Psoas muscle (tissue), 8 donors: ENCODE measurements around the gene LRBA. TPM values are rescaled to one million over a fixed set of nuclear protein-coding genes. Genes with fewer than 3 reads are reported as not detected.

ENCODE experiments used
- ATAC-seq, 4 donors: fragments of 200-7000 bp; cut with Tn5 transposase; one replicate each; pipeline ENCODE4 v1.9.1; 2020; ENCODE audit warnings: moderate library complexity in 3 of 4, mild to moderate bottlenecking in 2 of 4
- DNase-seq, 2 donors: peaks; one replicate each; pipeline ENCODE4 v3.0.0-alpha.2; 2020
- H3K27ac ChIP-seq: fragments of 200-600 bp; one replicate; pipeline ENCODE4 v1.8.0; 2022
- H3K27me3 ChIP-seq, 3 donors: fragments of 200-600 bp in 1 of 3; one replicate each; pipeline versions ENCODE4 v1.6.1 to v1.8.0; 2013 to 2022; ENCODE audit warnings: low read length in 2 of 3, mild to moderate bottlenecking in 2 of 3, moderate library complexity in 1 of 3; ENCODE audit not compliant: insufficient read depth in 3 of 3
- H3K36me3 ChIP-seq, 2 donors: fragments of 200-600 bp in 1 of 2; one replicate each; pipeline versions ENCODE4 v1.6.1 to v1.8.0; 2013 to 2022; ENCODE audit warnings: low read depth in 1 of 2, mild to moderate bottlenecking in 1 of 2, moderate library complexity in 1 of 2; ENCODE audit not compliant: insufficient read depth in 1 of 2
- H3K4me1 ChIP-seq: fragments of 200-600 bp; one replicate; pipeline ENCODE4 v1.8.0; 2022
- H3K4me3 ChIP-seq: fragments of 200-600 bp; one replicate; pipeline ENCODE4 v1.8.0; 2022; ENCODE audit warnings: mild to moderate bottlenecking
- H3K9me3 ChIP-seq: fragments of 200-600 bp; one replicate; pipeline ENCODE4 v1.8.0; 2022
- WGBS, 3 donors: extraction: QIAGEN DNeasy Blood & Tissue Kit; methylation state at CpG; one replicate each; pipeline versions ENCODE4 v1.1.6 to v1.1.7; 2013; 5-methylcytosine and 5-hydroxymethylcytosine counted together
- intact Hi-C, 2 donors: fragments of 100-400 bp; cut with DNase I; formaldehyde crosslinking; loops; one replicate each; pipeline versions ENCODE4 v1.11.0 to v1.14.2; 2022
- polyA plus RNA-seq, 3 donors: library from polyadenylated mRNA; stranded (reverse); fragments of 200-250 nt; gene quantifications; one replicate each; pipeline ENCODE4 v1.2.3, GENCODE V29; 2013
- total RNA-seq, 4 donors: library from RNA; stranded (reverse); fragmentation: NEBNext Ultra II Directional in 2 of 4; extraction: Animal tissue kit (Norgen Biotek cat#: 25700) in 2 of 4; gene quantifications; one replicate each; pipeline versions ENCODE4 v1.2.1 to v1.2.4, GENCODE V29; 2021 to 2023
- TF ChIP-seq, protein P1 (sequence below): fragments of 200-600 bp; IDR thresholded peaks from one replicate; pipeline ENCODE4 v1.8.0; 2022; ENCODE audit warnings: antibody characterized with exemption
- donor health status: healthy with polysubstance abuse.
- donor health status: DM: no; HTN: no; CAD: no; lungs with moderate emphysema.
- donor health status: Bipolar disorder and iron deficiency.
- donor health status: healthy.
- donor health status: DM: yes; HTN: yes; CAD: no.
- donor health status: DM: no; HTN: no; CAD: no.
- donor health status: DM: no; HTN: no; CAD: no.
- donor health status: DM: yes; HTN: yes; CAD: no.

LRBA gene
- total and polyA plus RNA-seq, 7 donors = 2.9 to 10.6 (median 6.4) TPM

DNA sequence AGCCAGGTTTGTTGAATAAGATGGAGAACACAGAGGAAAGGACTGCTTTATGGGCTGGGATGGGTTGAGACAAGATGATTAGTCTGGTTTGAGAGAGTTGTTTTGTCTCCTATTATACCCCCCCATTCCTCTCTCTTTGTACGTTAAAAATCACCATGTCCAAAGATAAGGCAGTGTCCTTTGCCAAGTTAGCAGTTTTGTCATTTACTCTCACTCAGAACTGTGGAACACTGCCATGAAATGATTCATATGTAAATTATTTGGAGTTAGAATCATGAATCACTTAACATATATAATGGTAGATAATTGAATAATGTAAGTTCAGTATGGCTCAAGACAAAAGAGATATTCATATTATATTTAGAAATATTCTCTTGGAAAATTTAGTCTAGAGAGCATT, 785.6 kb downstream of the LRBA start:
- no peaks in the 10 kb centered on the region for H3K36me3 ChIP-seq
- intact Hi-C loops = no loop called here
- H3K4me3 ChIP-seq = no peak overlapping the region
- no peak overlapping the region for H3K27ac ChIP-seq
- H3K9me3 ChIP-seq = no peaks in the 10 kb centered on the region
- no peaks in the 10 kb centered on the region for H3K27me3 ChIP-seq
- TF ChIP-seq, protein P1, sequence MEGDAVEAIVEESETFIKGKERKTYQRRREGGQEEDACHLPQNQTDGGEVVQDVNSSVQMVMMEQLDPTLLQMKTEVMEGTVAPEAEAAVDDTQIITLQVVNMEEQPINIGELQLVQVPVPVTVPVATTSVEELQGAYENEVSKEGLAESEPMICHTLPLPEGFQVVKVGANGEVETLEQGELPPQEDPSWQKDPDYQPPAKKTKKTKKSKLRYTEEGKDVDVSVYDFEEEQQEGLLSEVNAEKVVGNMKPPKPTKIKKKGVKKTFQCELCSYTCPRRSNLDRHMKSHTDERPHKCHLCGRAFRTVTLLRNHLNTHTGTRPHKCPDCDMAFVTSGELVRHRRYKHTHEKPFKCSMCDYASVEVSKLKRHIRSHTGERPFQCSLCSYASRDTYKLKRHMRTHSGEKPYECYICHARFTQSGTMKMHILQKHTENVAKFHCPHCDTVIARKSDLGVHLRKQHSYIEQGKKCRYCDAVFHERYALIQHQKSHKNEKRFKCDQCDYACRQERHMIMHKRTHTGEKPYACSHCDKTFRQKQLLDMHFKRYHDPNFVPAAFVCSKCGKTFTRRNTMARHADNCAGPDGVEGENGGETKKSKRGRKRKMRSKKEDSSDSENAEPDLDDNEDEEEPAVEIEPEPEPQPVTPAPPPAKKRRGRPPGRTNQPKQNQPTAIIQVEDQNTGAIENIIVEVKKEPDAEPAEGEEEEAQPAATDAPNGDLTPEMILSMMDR = no peak
- no peaks in the 10 kb centered on the region for H3K4me1 ChIP-seq
- no peak for ATAC-seq
- DNase-seq = no peak
- 7 to 29% (median 18%) methylated on average over 1 of the region's 1 CpG for WGBS, 3 donors

- Histone ChIP-seq H3K36me3 (no peaks in the 10 kb centered on the region), H3K27ac (no peak overlapping the region), H3K27me3 (no peaks in the 10 kb centered on the region), H3K4me1 (no peaks in the 10 kb centered on the region), H3K9me3 (no peaks in the 10 kb centered on the region), H3K4me3 (no peak overlapping the region)
- TF ChIP-seq, protein P1 = no peak
- DNase-seq (no peak), ATAC-seq (no peak)
- WGBS, 3 donors = 81 to 82% (median 82%) methylated on average over 6 of the region's 6 CpGs
- intact Hi-C loops = no loop called here
Observed at GRCh38 chr4:150224896-150225591, 790.0 kb downstream of the LRBA start.

GRCh38 chr4:150219841-150220240, 795.2 kb downstream of the LRBA start:
- Histone ChIP-seq H3K36me3 (no peaks in the 10 kb centered on the region), H3K9me3 (no peaks in the 10 kb centered on the region), H3K4me3 (no peak overlapping the region), H3K4me1 (no peaks in the 10 kb centered on the region), H3K27ac (no peak overlapping the region), H3K27me3 (no peaks in the 10 kb centered on the region)
- intact Hi-C loops = loop anchor here in 1 of 2 donors (10.0 kb wide), 1 partner anchor 215 kb away; no protein-coding TSS in a partner anchor
- no peak for DNase-seq
- TF ChIP-seq, protein P1 = no peak
- no peak for ATAC-seq
- 62 to 76% (median 66%) methylated on average over 4 of the region's 4 CpGs for WGBS, 3 donors

DNA sequence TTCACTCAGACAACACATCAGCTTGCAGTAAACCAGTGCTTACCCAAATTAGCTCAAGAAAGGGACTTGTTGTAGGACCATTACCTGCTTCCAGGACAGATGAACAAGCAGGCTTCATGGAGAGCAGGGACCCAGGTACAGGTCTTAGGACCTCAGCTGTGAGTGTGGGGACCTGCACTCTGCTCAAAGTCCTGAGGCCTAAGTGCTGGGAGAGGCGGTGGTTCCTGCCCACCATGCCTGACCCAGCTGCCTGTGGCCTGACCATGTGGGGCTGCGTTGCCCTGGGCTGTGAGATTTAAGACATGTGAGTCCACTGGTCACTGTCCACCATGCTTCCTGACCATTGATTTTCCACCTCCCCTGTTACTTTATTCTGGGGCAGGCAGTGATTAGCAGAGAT, 796.6 kb downstream of the LRBA start:
- H3K4me3 ChIP-seq = no peak overlapping the region
- ATAC-seq (no peak), DNase-seq (no peak)
- no peaks in the 10 kb centered on the region for H3K4me1 ChIP-seq
- no peak overlapping the region for H3K27ac ChIP-seq
- TF ChIP-seq, protein P1 = no peak
- H3K27me3 ChIP-seq = no peaks in the 10 kb centered on the region
- intact Hi-C loops = loop anchor here in 1 of 2 donors (10.0 kb wide), 1 partner anchor 214 kb away; no protein-coding TSS in a partner anchor
- H3K9me3 ChIP-seq = no peaks in the 10 kb centered on the region
- H3K36me3 ChIP-seq = no peaks in the 10 kb centered on the region
- 94 to 100% (median 96%) methylated on average over 2 of the region's 2 CpGs for WGBS, 3 donors
